Mesothelial cell of epicardium (in vitro differentiated cells): ENCODE data around the gene CTAGE1. TPM values are rescaled to one million over a fixed set of nuclear protein-coding genes. Genes with fewer than 3 reads are reported as not detected.

ENCODE experiments used
- DNase-seq, 2 experiments: peaks; one replicate each; pipeline ENCODE4 v3.0.0; 2021; ENCODE audit warnings: low spot score in 2 of 2; ENCODE audit not compliant: unreplicated experiment in 2 of 2
- H3K27ac Mint-ChIP-seq: 2 replicates; pipeline ENCODE4 v1.8.0; 2021; ENCODE audit warnings: mixed read lengths
- H3K27me3 Mint-ChIP-seq: 2 replicates; pipeline ENCODE4 v1.8.0; 2021; ENCODE audit warnings: low read depth, mixed read lengths
- H3K36me3 Mint-ChIP-seq: 2 replicates; pipeline ENCODE4 v1.8.0; 2021; ENCODE audit warnings: mixed read lengths
- H3K4me1 Mint-ChIP-seq: 2 replicates; pipeline ENCODE4 v1.8.0; 2021; ENCODE audit warnings: mixed read lengths
- H3K4me3 Mint-ChIP-seq: 2 replicates; pipeline ENCODE4 v1.8.0; 2021; ENCODE audit warnings: mild to moderate bottlenecking, moderate library complexity, mixed read lengths
- H3K9me3 Mint-ChIP-seq: 2 replicates; pipeline ENCODE4 v1.8.0; 2021; ENCODE audit warnings: mixed read lengths
- CTCF ChIP-seq: fragments of 200-600 bp; sonication (generic); IDR thresholded peaks from one replicate; pipeline ENCODE4 v1.5.0; 2021; ENCODE audit warnings: antibody characterized with exemption; ENCODE audit not compliant: unreplicated experiment
- total RNA-seq: library from RNA; stranded (reverse); gene quantifications from 3 replicates; pipeline ENCODE4 v1.2.1, GENCODE V29; 2021

Gene CTAGE1
- total RNA-seq, 1 donor from 2014 or later: 0.07 TPM

- Mint-ChIP-seq H3K27me3 (no peaks in the 10 kb centered on the region), H3K36me3 (no peaks in the 10 kb centered on the region), H3K4me1 (peaks cover 45% of the 10 kb centered on the region), H3K9me3 (no peaks in the 10 kb centered on the region), H3K4me3 (no peak overlapping the region), H3K27ac (peak overlapping the region; percentile 98)
- peak; percentile 51 to 67 for DNase-seq
- TF ChIP-seq CTCF: no peak
Measured at GRCh38 chr18:22391407-22392345, 26.0 kb downstream of the CTAGE1 start.

- no peak for DNase-seq
- peaks cover 54% of the 10 kb centered on the region for H3K4me1 Mint-ChIP-seq
- TF ChIP-seq CTCF: no peak
- H3K4me3 Mint-ChIP-seq: no peak overlapping the region
- H3K9me3 Mint-ChIP-seq: no peaks in the 10 kb centered on the region
- H3K27me3 Mint-ChIP-seq: no peaks in the 10 kb centered on the region
- H3K27ac Mint-ChIP-seq: no peak overlapping the region
- no peaks in the 10 kb centered on the region for H3K36me3 Mint-ChIP-seq
Measured at GRCh38 chr18:22387787-22388186, 29.9 kb downstream of the CTAGE1 start.

GRCh38 chr18:22387364-22387763, 30.4 kb downstream of the CTAGE1 start:
- no peaks in the 10 kb centered on the region for H3K27me3 Mint-ChIP-seq
- no peaks in the 10 kb centered on the region for H3K9me3 Mint-ChIP-seq
- H3K4me1 Mint-ChIP-seq: peaks cover 54% of the 10 kb centered on the region
- H3K4me3 Mint-ChIP-seq: no peak overlapping the region
- no peak for TF ChIP-seq CTCF
- DNase-seq: no peak
- no peak overlapping the region for H3K27ac Mint-ChIP-seq
- H3K36me3 Mint-ChIP-seq: no peaks in the 10 kb centered on the region

GRCh38 chr18:22385718-22386117, 32.0 kb downstream of the CTAGE1 start:
- Mint-ChIP-seq H3K4me3 (no peak overlapping the region), H3K27ac (no peak overlapping the region)
- no peak for TF ChIP-seq CTCF

GRCh38 chr18:22378672-22379282, 38.9 kb downstream of the CTAGE1 start:
- peaks cover 19% of the 10 kb centered on the region for H3K4me1 Mint-ChIP-seq
- no peak for DNase-seq
- no peaks in the 10 kb centered on the region for H3K9me3 Mint-ChIP-seq
- H3K36me3 Mint-ChIP-seq: no peaks in the 10 kb centered on the region
- no peak overlapping the region for H3K27ac Mint-ChIP-seq
- TF ChIP-seq CTCF: no peak
- H3K27me3 Mint-ChIP-seq: peaks cover 9% of the 10 kb centered on the region
- H3K4me3 Mint-ChIP-seq: no peak overlapping the region

More at GRCh38 chr18:22385718-22386117, 32.0 kb downstream of the CTAGE1 start:
- Mint-ChIP-seq H3K4me1 (peaks cover 43% of the 10 kb centered on the region), H3K27me3 (no peaks in the 10 kb centered on the region), H3K36me3 (no peaks in the 10 kb centered on the region), H3K9me3 (no peaks in the 10 kb centered on the region)
- DNase-seq: no peak
